ENCODE results near the gene MZT2B.
"Not testable (repeated sequence)": the region's sequence is repeated elsewhere in the genome, so short reads cannot be mapped to it uniquely, and the experiment has no call there.

Gene MZT2B

DNA sequence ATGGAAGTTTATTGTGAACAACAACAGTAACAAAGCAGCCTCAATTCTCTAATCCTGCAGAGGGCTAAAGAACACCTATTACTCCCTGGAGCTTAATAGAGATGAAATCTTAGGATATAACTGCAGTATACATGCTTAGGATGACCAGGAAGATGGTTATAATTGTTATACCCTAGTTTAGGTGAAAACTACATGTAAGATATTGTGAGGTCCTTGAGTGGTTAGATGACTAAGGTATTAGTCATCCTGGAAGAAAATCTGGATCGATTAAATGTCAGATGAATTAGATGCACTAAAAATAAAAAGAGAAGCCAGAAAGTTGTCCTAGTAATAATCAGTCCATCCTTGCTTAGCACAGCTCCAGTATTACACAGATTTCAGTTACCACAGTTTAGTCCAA lies 38.4 kb downstream of the MZT2B start:
- not testable (repeated sequence) for DNase-seq

DNA sequence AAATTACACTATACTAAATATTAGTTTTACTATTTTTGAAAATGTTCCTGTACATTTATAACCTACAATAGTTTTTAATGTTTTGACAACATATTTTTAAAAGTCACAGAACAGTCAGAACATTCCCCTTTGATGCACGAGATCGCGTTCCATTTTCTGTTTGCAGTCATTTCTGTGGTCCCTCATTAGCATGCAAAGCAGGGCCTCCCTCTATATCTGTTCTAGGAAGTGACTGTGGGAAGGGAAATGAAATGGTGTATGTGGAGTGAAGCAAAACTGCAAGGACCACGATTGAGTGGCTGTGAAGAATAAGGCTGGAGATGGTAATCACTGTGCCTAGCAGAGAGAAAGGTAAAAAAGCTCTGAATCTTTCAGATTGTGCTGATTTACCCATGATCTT lies 40.5 kb downstream of the MZT2B start:
- not testable (repeated sequence) for DNase-seq

DNA sequence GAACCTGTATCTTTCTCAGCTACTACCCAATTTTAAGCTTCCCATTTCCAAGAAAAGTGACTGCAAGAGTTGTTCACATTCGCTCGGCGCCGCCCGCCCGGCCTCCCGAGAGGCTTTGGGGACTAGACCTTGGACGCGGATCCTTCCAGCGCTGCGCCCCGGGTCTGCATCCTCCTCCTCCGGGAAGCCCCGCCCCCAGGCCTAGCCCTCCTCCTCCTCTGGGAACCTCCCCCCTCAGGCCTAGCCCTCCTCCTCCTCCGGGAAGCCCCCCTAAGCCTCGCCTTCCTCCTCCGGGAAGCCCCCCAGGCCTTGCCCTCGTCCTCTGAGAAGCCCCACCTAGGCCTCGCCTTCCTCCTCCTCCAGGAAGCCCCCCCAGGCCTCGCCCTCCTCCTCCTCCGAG lies 45.9 kb downstream of the MZT2B start:
- DNase-seq = not testable (repeated sequence)

DNA sequence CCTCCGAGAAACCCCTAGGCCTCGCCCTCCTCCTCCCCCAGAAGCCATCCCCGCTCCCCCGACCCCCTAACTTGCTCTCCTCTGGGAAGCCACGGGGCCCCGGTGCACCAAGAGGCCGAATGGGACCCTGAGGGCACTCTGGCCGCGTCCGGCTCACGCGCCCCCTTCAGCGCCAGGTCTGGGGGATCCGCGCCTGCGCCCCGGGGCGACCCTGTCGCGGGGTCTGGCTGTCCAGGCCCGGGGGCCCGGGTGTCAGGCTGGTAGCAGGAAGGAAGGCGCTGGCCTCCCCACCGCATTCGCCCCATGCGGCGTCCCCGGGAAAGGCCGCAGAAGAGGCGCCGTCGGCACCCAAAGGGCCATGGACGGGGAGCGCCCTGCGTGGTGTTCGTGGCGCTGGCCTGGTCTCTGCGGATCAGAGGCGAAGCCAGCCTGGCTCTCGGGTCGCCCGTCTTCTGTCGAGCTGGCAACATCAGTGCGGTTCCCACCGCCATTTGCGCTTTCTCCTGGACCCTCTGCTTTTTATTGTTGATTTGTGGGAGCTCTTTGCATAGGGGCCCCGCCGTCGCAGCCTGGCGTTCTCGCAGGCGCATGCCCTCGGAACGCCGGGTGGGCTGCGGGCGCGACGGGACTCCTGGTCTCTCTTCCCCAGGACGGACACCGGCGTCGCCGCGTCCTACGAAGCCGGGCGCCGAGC lies 46.6 kb downstream of the MZT2B start:
- not testable (repeated sequence) for DNase-seq

DNA sequence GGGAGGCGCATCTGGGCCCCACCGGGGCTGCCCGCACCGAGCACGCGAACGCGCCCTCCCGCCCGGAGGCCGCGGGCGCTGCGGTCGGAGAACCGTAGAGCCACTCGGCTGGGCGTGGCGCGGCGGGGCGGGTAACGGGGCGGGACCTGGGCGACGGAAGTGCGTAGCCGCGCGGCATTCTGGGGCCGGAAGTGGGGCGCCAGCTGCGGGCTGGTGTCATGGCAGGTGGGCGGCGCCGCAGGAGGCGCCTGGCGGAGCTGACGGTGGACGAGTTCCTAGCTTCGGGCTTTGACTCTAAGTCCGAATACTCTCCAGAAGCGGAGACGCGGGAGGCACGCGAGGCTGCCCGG lies 47.1 kb downstream of the MZT2B start:
- not testable (repeated sequence) for DNase-seq

DNA sequence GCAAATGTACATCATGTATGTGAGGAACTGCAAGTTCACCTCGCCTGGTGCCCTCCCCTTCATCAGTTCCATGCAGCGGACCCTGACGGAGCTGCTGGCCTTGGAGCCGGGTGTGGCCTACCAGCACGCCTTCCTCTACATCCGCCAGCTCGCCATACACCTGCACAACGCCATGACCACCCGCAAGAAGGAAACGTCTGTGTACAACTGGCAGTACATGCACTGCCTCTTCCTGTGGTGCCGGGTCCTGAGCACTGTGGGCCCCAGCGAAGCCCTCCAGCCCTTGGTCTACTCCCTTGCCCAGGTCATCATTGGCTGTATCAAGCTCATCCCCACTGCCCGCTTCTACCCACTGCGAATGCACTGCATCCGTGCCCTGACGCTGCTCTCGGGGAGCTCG lies 48.3 kb downstream of the MZT2B start:
- DNase-seq = not testable (repeated sequence)

DNA sequence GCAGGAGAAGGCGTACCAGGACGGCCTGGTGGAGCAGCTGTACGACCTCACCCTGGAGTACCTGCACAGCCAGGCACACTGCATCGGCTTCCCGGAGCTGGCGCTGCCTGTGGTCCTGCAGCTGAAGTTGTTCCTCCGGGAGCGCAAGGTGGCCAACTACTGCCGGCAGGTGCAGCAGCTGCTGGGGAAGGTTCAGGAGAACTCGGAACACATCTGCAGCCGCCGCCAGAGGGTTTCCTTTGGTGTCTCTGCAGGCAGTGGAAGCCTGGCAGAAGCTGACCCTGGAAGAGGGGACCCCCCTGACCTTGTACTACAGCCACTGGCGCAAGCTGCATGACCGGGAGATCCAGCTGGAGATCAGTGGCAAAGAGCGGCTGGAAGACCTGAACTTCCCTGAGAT lies 48.8 kb downstream of the MZT2B start:
- DNase-seq = not testable (repeated sequence)

DNA sequence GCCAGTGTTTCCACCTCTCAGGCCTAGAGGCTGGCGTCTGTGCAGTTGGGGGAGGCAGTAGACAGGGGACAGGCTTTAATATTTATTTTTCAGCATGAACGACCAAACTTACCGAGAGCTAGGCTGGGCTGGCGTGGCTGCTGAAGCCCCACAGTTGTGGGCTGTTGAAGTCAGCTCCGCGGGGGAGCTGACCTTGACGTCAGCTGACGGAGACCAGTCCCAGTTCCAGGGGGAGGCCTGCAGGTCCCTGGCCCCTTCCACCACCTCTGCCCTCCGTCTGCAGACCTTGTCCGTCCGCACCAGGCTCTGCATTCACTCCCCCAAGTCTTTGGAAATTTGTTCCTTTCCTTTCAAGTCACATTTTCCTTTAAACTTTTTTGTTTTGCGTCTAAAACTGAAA lies 49.6 kb downstream of the MZT2B start:
- no peak for DNase-seq

DNA sequence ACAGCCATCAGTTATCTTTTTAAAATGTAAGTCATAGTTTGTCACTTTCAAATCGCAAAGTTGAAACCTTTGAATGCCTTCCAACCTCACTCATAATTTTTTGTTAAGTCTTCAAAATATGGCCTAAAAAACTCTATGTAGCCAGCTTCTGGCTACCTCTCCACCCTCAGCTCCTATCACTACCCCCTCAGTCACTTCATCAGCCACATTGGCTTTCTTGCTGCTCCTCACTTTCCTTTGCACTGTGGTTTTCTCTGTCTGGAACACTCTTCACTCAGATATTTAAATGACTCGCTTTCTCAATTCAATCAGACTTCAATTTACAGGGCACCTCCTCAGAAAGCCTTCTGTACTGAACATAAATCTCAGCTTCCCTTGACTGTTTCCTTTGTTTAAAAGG lies 51.0 kb downstream of the MZT2B start:
- DNase-seq = not testable (repeated sequence)

DNA sequence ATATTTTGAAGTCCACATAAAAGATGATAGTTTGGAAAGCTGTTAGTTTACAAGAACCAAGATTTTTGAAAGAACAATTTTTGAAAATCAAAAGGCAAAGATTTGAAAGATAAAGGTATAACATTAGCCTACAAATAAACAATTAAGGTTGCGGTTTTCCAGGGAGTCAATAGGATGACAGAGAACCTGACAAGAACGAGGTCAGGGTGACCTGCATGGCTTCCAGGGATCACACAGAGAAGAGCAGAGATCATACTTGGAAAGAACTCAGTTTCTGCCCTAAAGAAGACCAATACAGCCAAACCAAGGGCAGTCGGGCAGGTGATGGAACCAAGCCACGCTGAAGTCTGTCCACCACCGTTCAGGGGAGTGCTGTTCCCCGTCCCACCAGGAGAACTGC lies 57.5 kb downstream of the MZT2B start:
- not testable (repeated sequence) for DNase-seq

Measured in activated naive CD4-positive, alpha-beta T cell (primary cell).